ENCODE data around the gene ADGRE1. TPM values are rescaled to one million over a fixed set of nuclear protein-coding genes. Genes with fewer than 3 reads are reported as not detected.
"Not testable (repeated sequence)": the region's sequence is repeated elsewhere in the genome, so short reads cannot be mapped to it uniquely, and the experiment has no call there.

ADGRE1 gene
- total RNA-seq, 2 experiments from 2014 or later, result 0.44 to 0.54 TPM

DNA sequence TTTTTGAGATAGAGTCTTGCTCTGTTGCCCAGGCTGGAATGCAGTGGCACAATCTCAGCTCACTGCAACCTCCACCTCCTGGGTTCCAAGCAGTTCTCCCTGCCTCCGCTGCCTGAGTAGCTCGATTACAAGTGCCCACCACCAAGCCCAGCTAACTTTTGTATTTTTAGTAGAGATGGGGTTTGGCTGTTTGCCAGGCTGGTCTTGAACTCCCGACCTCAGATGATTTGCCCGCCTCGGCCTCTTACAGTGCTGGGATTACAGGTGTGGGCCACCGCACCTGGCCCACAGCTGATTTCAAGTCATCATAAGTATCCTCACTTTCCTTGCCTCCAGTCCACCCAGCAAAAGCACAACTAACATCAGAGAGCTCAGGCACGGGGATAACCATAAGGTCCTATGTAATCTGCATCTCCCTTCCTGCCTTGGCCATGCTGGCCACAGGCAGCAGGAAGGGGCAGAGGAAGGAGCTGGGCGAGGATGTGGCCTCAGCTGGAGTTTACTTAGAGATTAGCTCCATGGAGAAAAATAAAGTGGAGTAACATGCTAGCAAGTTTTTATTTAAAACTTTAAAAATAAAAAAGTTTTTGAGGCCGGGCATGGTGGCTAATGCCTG is 22.9 kb upstream of the ADGRE1 start:
- H3K27ac Mint-ChIP-seq, result no peak overlapping the region
- no peaks in the 10 kb centered on the region for H3K27me3 Mint-ChIP-seq
- no peak for DNase-seq
- H3K4me1 Mint-ChIP-seq, result peaks cover 12% of the 10 kb centered on the region
- CTCF ChIA-PET, result interaction anchor here (1.0 to 8.3 kb wide), 33 partner anchors 11 to 646 kb away, joined by 3 to 127 read pairs (median 6); partner anchors contain the start of genes DENND1C, GPR108, TRIP10 and VAV1
- no peaks in the 10 kb centered on the region for H3K36me3 Mint-ChIP-seq
- ATAC-seq, result no peak
- H3K9me3 Mint-ChIP-seq (ENCODE audit: low read depth), result no peaks in the 10 kb centered on the region
- H3K4me3 Mint-ChIP-seq, result no peak overlapping the region

DNA sequence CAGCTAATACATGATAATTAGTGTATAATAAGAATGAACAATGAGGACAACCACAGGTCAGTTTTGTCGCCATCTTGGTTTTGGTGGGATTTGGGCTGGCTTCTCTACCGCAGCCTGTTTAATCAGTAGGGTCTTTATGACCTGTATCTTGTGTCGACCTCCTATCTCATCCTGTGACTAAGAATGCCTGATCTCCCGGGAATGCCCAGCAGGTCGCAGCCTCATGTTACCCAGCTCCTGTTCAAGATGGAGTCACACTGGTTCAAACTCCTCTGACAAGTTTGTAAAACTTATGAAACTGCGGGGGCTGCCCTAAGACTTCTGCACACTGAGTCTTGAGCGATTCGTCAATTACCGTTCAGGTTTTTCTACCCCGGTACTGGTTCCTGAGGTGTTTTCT is 21.5 kb upstream of the ADGRE1 start:
- H3K9me3 Mint-ChIP-seq (ENCODE audit: low read depth), result no peaks in the 10 kb centered on the region
- no peaks in the 10 kb centered on the region for H3K36me3 Mint-ChIP-seq
- H3K27me3 Mint-ChIP-seq, result no peaks in the 10 kb centered on the region
- DNase-seq (no peak), ATAC-seq (no peak)
- H3K4me3 Mint-ChIP-seq, result no peak overlapping the region
- peaks cover 12% of the 10 kb centered on the region for H3K4me1 Mint-ChIP-seq
- no peak overlapping the region for H3K27ac Mint-ChIP-seq
- CTCF ChIA-PET, result interaction anchor here (1.8 to 8.3 kb wide), 2 partner anchors 11 to 128 kb away, joined by 5 to 127 read pairs; partner anchors contain the start of genes GPR108 and TRIP10

DNA sequence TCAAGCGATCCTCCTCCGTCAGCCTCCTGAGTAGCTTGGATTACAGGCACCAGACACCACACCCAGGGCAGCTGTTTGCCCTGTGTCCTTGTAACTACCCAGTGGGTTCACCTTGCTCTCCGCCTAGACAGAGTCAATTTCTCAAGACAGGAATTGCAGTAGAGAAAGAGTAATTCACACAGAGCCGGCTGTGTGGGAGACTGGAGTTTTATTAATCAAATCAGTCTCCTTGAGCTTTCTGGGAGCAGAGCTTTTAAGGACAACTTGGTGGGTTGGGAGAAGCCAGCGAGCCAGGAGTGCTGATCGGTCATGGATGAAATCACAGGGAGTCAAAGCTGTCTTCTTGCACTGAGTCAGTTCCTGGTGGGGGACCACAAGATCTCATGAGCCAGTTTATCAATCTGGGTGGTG is 20.6 kb upstream of the ADGRE1 start:
- no peaks in the 10 kb centered on the region for H3K36me3 Mint-ChIP-seq
- H3K9me3 Mint-ChIP-seq (ENCODE audit: low read depth), result no peaks in the 10 kb centered on the region
- CTCF ChIA-PET, result interaction anchor here (1.8 to 8.3 kb wide), 3 partner anchors 10 to 350 kb away, joined by 5 to 127 read pairs (median 10); partner anchors contain the start of genes GPR108 and TRIP10
- H3K4me1 Mint-ChIP-seq, result peaks cover 11% of the 10 kb centered on the region
- H3K27me3 Mint-ChIP-seq, result no peaks in the 10 kb centered on the region
- no peak overlapping the region for H3K27ac Mint-ChIP-seq
- no peak for ATAC-seq
- DNase-seq, result no peak
- H3K4me3 Mint-ChIP-seq, result no peak overlapping the region

DNA sequence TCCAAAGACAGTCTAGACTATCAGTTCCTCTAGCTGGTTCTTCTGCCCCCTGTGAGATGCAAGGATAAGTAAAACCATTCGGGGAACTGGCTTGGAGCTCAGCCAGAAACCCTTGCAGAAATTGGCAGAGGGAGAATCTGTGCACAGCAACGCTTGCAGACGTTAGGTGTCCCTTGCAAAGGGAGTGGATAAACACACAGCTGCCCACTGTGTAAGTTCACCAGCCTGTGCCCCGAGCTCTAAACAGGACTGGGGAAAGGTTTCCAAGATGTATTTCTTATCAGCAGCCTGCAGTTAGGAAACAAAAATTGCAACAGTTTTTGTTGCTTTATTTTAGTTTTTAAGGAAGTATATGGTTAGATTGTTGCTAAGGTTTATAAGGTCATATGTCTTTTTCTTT is 19.0 kb upstream of the ADGRE1 start:
- CTCF ChIA-PET, result interaction anchor here (2.0 to 2.5 kb wide), 2 partner anchors 130 to 351 kb away, joined by 10 to 13 read pairs; partner anchors contain the start of gene GPR108
- Mint-ChIP-seq H3K4me3 (no peak overlapping the region), H3K27me3 (no peaks in the 10 kb centered on the region), H3K9me3 (ENCODE audit: low read depth) (no peaks in the 10 kb centered on the region), H3K27ac (no peak overlapping the region), H3K4me1 (peaks cover 3% of the 10 kb centered on the region), H3K36me3 (no peaks in the 10 kb centered on the region)
- ATAC-seq (no peak), DNase-seq (no peak)

DNA sequence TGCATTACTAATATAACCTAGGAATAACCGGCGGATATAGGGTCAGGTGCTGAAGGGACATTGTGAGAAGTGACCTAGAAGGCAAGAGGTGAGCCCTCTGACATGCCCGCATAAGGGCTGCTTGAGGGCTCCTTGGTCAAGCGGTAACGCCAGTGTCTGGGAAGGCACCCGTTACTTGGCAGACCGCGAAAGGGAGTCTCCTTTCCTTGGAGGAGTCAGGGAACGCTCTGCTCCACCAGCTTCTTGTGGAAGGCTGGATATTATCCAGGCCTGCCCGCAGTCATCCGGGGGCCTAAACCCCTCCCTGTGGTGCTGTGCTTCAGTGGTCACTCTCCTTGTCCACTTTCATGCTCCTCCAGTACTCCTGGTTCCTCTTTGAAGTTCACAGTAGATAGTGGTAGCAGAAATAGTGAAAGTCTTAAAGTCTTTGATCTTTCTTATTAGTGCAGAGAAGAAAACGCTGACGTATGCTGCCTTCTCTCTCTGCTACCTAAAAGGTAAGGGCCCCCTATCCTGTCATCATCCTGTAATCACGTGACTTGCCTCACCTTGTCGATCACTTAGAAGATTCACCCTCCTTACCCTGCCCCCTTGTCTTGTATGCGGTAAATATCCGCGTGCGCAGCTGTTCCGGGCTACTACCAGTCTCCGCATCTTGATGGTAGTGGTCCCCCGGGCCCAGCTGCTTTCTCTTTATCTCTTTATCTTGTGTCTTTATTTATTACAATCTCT is 18.1 kb upstream of the ADGRE1 start:
- not testable (repeated sequence) for H3K27me3 Mint-ChIP-seq; H3K9me3 Mint-ChIP-seq (ENCODE audit: low read depth); ATAC-seq; H3K36me3 Mint-ChIP-seq; H3K27ac Mint-ChIP-seq; DNase-seq; H3K4me3 Mint-ChIP-seq; H3K4me1 Mint-ChIP-seq
- CTCF ChIA-PET, result interaction anchor here (2.0 kb wide), 1 partner anchor 131 kb away, joined by 13 read pairs; the partner anchor contains the start of gene GPR108

DNA sequence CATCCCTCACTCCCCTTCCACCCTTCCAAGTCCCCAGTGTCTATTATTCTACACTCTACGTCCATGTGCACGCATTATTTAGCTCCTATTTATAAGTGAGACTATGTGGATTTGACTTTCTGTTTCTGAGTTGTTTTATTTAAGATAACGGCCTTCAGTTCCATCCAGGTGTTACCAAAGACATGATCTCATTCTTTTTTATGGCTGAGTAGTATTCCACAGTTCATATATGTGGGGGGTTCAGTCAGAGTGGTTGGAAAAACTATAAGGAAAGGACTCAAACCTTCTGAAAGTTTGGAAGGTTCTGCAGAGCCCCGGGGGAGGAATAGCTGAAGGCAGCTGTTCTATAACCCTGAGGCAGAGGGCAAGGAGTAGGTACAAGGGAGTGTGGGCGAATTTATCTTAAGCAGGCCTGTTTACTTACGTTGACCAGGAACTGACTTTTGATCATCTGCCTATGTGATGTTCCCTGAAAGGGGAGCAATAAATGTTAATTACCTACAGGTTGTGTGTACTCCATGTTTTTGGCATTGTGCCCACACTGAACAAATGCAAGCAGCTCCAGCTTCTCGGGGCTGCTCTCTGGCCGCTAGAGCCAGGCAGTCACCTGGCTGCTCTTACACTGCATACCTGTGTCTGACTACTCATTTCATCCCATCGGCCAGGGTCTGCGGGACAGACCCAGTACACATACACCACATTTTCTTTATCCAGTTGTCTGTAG is 13.5 kb upstream of the ADGRE1 start:
- Mint-ChIP-seq H3K4me3 (no peak overlapping the region), H3K27me3 (no peaks in the 10 kb centered on the region), H3K4me1 (no peaks in the 10 kb centered on the region), H3K9me3 (ENCODE audit: low read depth) (no peaks in the 10 kb centered on the region), H3K27ac (no peak overlapping the region), H3K36me3 (peaks cover 1% of the 10 kb centered on the region)
- CTCF ChIA-PET, result no interaction called here
- no peak for ATAC-seq
- no peak for DNase-seq

DNA sequence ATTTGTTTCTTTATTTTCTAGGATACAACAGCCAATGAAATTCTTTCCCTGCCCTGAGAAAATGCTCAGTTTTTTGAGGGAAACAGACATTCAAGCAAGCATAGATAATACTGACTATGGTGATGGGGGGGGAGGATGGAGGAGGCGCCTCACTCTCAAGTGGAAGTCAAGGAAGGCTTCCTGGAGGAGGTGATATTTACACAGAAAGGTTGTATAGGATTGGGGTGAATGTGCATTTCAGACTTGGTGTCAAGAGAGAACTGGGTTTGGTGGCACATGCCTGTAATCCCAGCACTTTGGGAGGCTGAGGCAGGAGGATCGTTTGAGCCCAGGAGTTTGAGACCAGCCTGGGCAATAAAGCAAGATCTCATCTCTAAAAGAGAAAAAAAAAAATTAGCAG is 12.2 kb upstream of the ADGRE1 start:
- peaks cover 1% of the 10 kb centered on the region for H3K36me3 Mint-ChIP-seq
- H3K27ac Mint-ChIP-seq, result no peak overlapping the region
- CTCF ChIA-PET, result no interaction called here
- DNase-seq, result no peak
- H3K4me3 Mint-ChIP-seq, result no peak overlapping the region
- H3K4me1 Mint-ChIP-seq, result no peaks in the 10 kb centered on the region
- ATAC-seq, result no peak
- no peaks in the 10 kb centered on the region for H3K9me3 Mint-ChIP-seq (ENCODE audit: low read depth)
- H3K27me3 Mint-ChIP-seq, result no peaks in the 10 kb centered on the region

DNA sequence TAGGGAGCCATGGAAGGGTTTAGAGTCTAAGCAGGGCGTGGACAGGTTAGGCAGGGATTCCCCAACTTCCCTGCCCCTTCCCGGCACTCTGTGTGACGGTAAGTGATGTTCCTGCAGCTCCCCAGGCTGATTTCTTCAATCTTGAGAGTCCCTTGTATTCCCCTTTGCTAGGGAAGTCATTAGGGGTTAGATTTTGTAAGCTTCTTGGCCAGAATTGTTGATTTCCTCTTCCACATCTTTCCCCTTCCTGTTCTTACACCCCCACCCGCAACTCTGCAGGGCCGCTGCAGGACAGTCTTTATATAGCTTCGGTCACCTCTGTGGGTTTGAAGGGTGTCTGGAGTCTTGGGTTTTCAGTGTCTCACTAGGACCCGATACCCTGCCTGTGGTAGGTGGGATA is 10.6 kb upstream of the ADGRE1 start:
- Mint-ChIP-seq H3K27me3 (peaks cover 3% of the 10 kb centered on the region), H3K9me3 (ENCODE audit: low read depth) (no peaks in the 10 kb centered on the region), H3K4me3 (no peak overlapping the region), H3K36me3 (peaks cover 1% of the 10 kb centered on the region), H3K27ac (no peak overlapping the region), H3K4me1 (no peaks in the 10 kb centered on the region)
- ATAC-seq (no peak), DNase-seq (no peak)
- CTCF ChIA-PET, result interaction anchor here (1.8 kb wide), 1 partner anchor 11 kb away, joined by 5 read pairs; no protein-coding TSS in a partner anchor

DNA sequence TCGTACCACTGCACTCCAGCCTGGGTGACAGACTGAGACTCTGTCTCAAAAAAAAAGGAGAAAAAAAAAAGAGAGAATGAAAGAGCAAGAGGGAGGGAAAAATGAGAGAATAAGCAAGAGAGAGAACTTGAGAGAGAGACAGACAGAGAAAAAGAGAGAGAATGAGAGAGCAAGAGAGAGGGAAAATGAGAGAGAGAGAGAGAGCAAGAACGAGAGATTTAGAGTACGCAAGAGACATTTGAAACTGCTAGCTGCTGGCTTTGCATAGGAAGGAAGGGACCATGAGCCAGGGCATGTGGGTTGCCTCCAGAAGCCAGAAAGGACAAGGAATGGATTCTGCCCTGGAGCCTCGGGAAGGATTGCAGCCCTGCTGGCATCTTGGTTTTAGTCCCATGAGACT is 9.6 kb upstream of the ADGRE1 start:
- H3K4me3 Mint-ChIP-seq, result no peak overlapping the region
- peaks cover 1% of the 10 kb centered on the region for H3K36me3 Mint-ChIP-seq
- CTCF ChIA-PET, result interaction anchor here (1.8 kb wide), 1 partner anchor 12 kb away, joined by 5 read pairs; no protein-coding TSS in a partner anchor
- H3K27ac Mint-ChIP-seq, result no peak overlapping the region
- ATAC-seq (no peak), DNase-seq (no peak)
- no peaks in the 10 kb centered on the region for H3K4me1 Mint-ChIP-seq
- H3K27me3 Mint-ChIP-seq, result peaks cover 3% of the 10 kb centered on the region
- no peaks in the 10 kb centered on the region for H3K9me3 Mint-ChIP-seq (ENCODE audit: low read depth)

DNA sequence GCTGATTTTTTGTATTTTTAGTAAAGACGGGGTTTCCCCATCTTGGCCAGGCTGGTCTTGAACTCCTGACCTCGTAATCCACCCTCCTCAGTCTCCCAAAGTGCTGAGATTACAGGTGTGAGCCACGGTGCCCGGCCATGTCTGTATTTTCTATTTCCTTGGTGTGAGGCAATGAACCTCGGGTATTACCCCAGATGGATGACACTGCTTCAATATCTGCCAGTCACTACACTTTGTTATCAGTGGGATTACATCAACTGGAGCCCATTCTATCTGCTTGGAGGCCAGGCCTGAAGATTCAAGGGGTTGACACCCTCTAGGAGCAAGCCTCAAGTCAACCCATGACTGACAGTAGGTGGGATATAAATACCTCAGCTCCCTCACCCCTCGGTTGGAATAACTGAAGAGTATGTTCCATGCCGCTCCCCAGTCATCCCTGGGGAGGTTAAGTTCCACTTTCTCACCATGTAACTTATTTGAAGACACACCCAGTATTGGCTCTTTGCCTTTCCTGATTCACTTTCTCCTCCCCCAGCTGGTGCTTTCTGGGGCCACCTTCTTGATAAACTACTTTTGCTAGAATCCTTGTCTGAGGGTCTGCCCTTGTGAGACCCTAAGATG is 992 bp upstream of the ADGRE1 start:
- no peak for ATAC-seq
- CTCF ChIA-PET, result no interaction called here
- Mint-ChIP-seq H3K9me3 (ENCODE audit: low read depth) (peaks cover 5% of the 10 kb centered on the region), H3K36me3 (peaks cover 7% of the 10 kb centered on the region), H3K4me3 (no peak overlapping the region), H3K27ac (no peak overlapping the region), H3K4me1 (peaks cover 24% of the 10 kb centered on the region), H3K27me3 (peaks cover under 1% of the 10 kb centered on the region)
- no peak for DNase-seq

DNA sequence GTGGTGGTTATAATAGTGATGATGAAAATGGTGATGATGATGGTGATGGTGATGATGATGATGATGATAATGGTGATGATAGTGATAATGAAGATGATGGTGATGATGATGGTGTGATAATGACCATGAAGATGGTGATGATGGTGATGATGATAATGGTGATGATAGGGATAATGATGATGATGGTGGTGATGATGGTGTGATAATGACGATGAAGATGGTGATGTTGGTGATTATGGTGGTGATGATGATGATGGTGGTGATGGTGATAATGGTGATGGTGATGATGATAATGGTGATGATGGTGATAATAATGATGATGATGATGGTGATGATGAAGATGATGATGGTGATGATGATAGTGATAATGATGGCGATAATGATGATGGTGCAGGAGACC is 1.6 kb downstream of the ADGRE1 start:
- Mint-ChIP-seq H3K9me3 (ENCODE audit: low read depth) (peaks cover 7% of the 10 kb centered on the region), H3K27me3 (no peaks in the 10 kb centered on the region), H3K27ac (peak overlapping the region; percentile 0), H3K4me1 (peaks cover 45% of the 10 kb centered on the region), H3K4me3 (no peak overlapping the region), H3K36me3 (peaks cover 14% of the 10 kb centered on the region)
- no peak for DNase-seq
- CTCF ChIA-PET, result no interaction called here
- no peak for ATAC-seq

DNA sequence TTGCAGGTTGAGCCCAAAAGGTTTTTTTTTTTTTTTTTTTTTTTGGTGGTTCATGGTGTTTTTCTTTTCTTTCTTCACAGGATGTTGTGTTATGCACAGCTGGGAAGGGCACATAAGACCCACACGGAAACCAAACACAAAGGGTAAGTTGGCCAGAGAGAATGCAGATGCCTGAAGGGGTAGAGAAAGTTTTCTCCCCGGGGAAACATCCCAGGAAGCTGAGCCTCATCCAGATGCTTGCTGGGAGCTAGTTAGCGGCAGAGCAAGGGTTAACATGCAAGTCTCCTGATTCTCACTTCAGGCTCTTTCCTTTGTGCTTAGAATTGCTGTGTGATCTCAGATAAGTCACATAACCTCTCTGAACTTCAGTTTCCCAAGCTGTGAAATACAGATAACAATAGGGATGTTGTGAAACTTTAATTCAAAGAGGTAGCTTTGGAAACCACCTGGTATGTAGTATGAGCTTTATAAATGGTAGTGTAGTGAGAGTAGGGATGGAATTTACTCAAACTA is 3.1 kb downstream of the ADGRE1 start:
- H3K9me3 Mint-ChIP-seq (ENCODE audit: low read depth), result peaks cover 16% of the 10 kb centered on the region
- H3K4me3 Mint-ChIP-seq, result no peak overlapping the region
- CTCF ChIA-PET, result interaction anchor here (0.7 to 1.5 kb wide), 9 partner anchors 9 to 1764 kb away, joined by 3 to 5 read pairs (median 4); no protein-coding TSS in a partner anchor
- ATAC-seq (no peak), DNase-seq (no peak)
- peak overlapping the region; percentile 41 for H3K27ac Mint-ChIP-seq
- peaks cover 45% of the 10 kb centered on the region for H3K4me1 Mint-ChIP-seq
- H3K36me3 Mint-ChIP-seq, result peaks cover 14% of the 10 kb centered on the region
- no peaks in the 10 kb centered on the region for H3K27me3 Mint-ChIP-seq

DNA sequence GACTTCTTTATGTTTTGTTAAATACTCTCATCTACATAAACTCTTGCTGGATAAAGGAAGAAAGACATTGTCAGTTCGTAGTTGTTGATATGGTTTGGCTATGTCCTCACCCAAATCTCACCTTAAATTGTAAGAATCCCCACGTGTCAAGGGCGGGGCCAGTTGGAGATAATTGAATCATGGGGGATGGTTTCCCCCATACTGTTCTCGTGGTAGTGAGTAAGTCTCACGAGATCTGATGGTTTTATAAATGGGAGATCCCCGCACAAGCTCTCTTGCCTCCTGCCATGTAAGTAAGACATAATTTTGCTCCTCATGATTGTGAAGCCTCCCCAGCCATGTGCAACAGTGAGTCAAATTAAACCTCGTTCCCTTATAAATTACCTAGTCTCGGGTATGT is 3.6 kb downstream of the ADGRE1 start:
- peak; percentile 40 for DNase-seq
- peaks cover 45% of the 10 kb centered on the region for H3K4me1 Mint-ChIP-seq
- peaks cover 14% of the 10 kb centered on the region for H3K36me3 Mint-ChIP-seq
- peaks cover 16% of the 10 kb centered on the region for H3K9me3 Mint-ChIP-seq (ENCODE audit: low read depth)
- H3K4me3 Mint-ChIP-seq, result no peak overlapping the region
- CTCF ChIA-PET, result interaction anchor here (0.7 to 1.5 kb wide), 6 partner anchors 8 to 1764 kb away, joined by 3 to 4 read pairs (median 4); no protein-coding TSS in a partner anchor
- no peak for ATAC-seq
- H3K27ac Mint-ChIP-seq, result peak overlapping the region; percentile 41
- no peaks in the 10 kb centered on the region for H3K27me3 Mint-ChIP-seq

All from activated CD8-positive, alpha-beta memory T cell treated with anti-CD3 and anti-CD28 coated beads, Interleukin-2, amount 10 ng/mL, durations not matched to agents 7 days and 5 days (primary cell).